ENCODE measurements around the gene CDH22. TPM values are rescaled to one million over a fixed set of nuclear protein-coding genes. Genes with fewer than 3 reads are reported as not detected.
A peak's percentile ranks its signal among the peaks of the same experiment; 100 is the strongest.

The CDH22 gene
- 1 to 10 TPM in 2 of 9 donors, under 1 TPM in 3, not detected in 4; 0.19 to 2.9 (median 0.71) TPM for total RNA-seq
- polyA plus RNA-seq = 1 to 10 TPM in 2 of 3 donors, under 1 TPM in 1; 0.77 to 2.3 (median 1.2) TPM
- long read RNA-seq, donor 1 = 0 reads
- long read RNA-seq, donor 2 = 0 reads
- long read RNA-seq, donor 3 = 0 reads
- long read RNA-seq, donor 4 = 0 reads
- long read RNA-seq, donor 5 = 0 reads
- long read RNA-seq, donor 6, partial matches to known transcripts = 0 of 4 reads
- long read RNA-seq, donor 6, other reads (novel, unspliced or antisense) = 4 of 4 reads
- long read RNA-seq, donor 7 = 0 reads
- long read RNA-seq, donor 8 = 0 reads
- long read RNA-seq, donor 9 = 0 reads
- long read RNA-seq, donor 10 = 0 reads

- WGBS, 4 donors = 1 to 3% (median 2%) methylated on average over 26 to 73 of the region's 74 CpGs
- intact Hi-C loops (cut with DNase I) = no loop called here
Observed at GRCh38 chr20:46308258-46309157, at the start of gene CDH22. Gene CDH22 (minus strand): TSS chr20:46308498. CDS start chr20:46251294, 57,204 bp downstream.

GRCh38 chr20:46357030-46357514, 48.8 kb upstream of the CDH22 start:
- Histone ChIP-seq H3K4me1 (replicated peaks in 1 of 2) (peaks cover 27 to 43% of the 10 kb centered on the region in 2 donors), H3K4me3 (no peak overlapping the region)

More at GRCh38 chr20:46308258-46309157, at the start of gene CDH22:
- DNase-seq = peak; percentile 30 to 76 (median 39)
- H3K36me3 ChIP-seq (replicated peaks in 1 of 2) = no peaks in the 10 kb centered on the region
- no peaks in the 10 kb centered on the region for H3K9me3 ChIP-seq (replicated peaks in 1 of 3)
- H3K27ac ChIP-seq = no peak within 1 kb of the TSS
- H3K27me3 ChIP-seq = peaks cover 42% of the 10 kb centered on the region
- peak in 5 of 6 experiments; percentile 22 to 63 (median 36) for TF ChIP-seq CTCF (IDR thresholded peaks at IDR 0.05)
- no peak for TF ChIP-seq POLR2A (IDR thresholded peaks at IDR 0.05)
- H3K4me1 ChIP-seq (replicated peaks in 1 of 2) = peaks cover 5 to 9% of the 10 kb centered on the region in 2 donors
- peak within 1 kb of the TSS in 1 of 4 donors; percentile 55 for H3K4me3 ChIP-seq

GRCh38 chr20:46356195-46357029, 48.1 kb upstream of the CDH22 start:
- Histone ChIP-seq H3K27ac (peak overlapping the region in 3 of 5 donors; percentile 13 to 84 (median 73)), H3K27me3 (no peaks in the 10 kb centered on the region), H3K36me3 (replicated peaks in 1 of 2) (no peaks in the 10 kb centered on the region), H3K4me1 (replicated peaks in 1 of 2) (peaks cover 29 to 43% of the 10 kb centered on the region in 2 donors), H3K9me3 (replicated peaks in 1 of 3) (no peaks in the 10 kb centered on the region), H3K4me3 (no peak overlapping the region)
- TF ChIP-seq CTCF (IDR thresholded peaks at IDR 0.05) = no peak
- TF ChIP-seq POLR2A (IDR thresholded peaks at IDR 0.05) = no peak
- 46 to 61% (median 56%) methylated on average over 18 to 23 of the region's 23 CpGs for WGBS, 4 donors
- intact Hi-C loops (cut with DNase I) = no loop called here
- no peak for DNase-seq

More at GRCh38 chr20:46357030-46357514, 48.8 kb upstream of the CDH22 start:
- peak; percentile 74 to 90 (median 88) for DNase-seq
- WGBS, 4 donors = 4 to 8% (median 4%) methylated on average over 10 to 13 of the region's 13 CpGs
- Histone ChIP-seq H3K27me3 (no peaks in the 10 kb centered on the region), H3K36me3 (replicated peaks in 1 of 2) (no peaks in the 10 kb centered on the region), H3K27ac (peak overlapping the region in 4 of 5 donors; percentile 13 to 84 (median 46)), H3K9me3 (replicated peaks in 1 of 3) (no peaks in the 10 kb centered on the region)
- TF ChIP-seq POLR2A (IDR thresholded peaks at IDR 0.05) (no peak), CTCF (IDR thresholded peaks at IDR 0.05) (no peak)
- intact Hi-C loops (cut with DNase I) = no loop called here

Measured in adrenal gland (tissue), 19 donors.